ENCODE data around the gene FASTKD2.
"Not testable (repeated sequence)": the region's sequence is repeated elsewhere in the genome, so short reads cannot be mapped to it uniquely, and the experiment has no call there.

- TF ChIP-seq, protein P1, sequence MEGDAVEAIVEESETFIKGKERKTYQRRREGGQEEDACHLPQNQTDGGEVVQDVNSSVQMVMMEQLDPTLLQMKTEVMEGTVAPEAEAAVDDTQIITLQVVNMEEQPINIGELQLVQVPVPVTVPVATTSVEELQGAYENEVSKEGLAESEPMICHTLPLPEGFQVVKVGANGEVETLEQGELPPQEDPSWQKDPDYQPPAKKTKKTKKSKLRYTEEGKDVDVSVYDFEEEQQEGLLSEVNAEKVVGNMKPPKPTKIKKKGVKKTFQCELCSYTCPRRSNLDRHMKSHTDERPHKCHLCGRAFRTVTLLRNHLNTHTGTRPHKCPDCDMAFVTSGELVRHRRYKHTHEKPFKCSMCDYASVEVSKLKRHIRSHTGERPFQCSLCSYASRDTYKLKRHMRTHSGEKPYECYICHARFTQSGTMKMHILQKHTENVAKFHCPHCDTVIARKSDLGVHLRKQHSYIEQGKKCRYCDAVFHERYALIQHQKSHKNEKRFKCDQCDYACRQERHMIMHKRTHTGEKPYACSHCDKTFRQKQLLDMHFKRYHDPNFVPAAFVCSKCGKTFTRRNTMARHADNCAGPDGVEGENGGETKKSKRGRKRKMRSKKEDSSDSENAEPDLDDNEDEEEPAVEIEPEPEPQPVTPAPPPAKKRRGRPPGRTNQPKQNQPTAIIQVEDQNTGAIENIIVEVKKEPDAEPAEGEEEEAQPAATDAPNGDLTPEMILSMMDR (IDR thresholded peaks at IDR 0.05), result not testable (repeated sequence)
- TF ChIP-seq POLR2A (IDR thresholded peaks at IDR 0.05), result not testable (repeated sequence)
Measured at GRCh38 chr2:206807624-206808023, 42.2 kb downstream of the FASTKD2 start.
